ENCODE data around the gene UBE2H. TPM values are rescaled to one million over a fixed set of nuclear protein-coding genes. Genes with fewer than 3 reads are reported as not detected.
A peak's percentile ranks its signal among the peaks of the same experiment; 100 is the strongest.
"Not testable (repeated sequence)": the region's sequence is repeated elsewhere in the genome, so short reads cannot be mapped to it uniquely, and the experiment has no call there.

Gene UBE2H
- total RNA-seq, 2 experiments from 2014 or later = 30.0 to 33.3 TPM

DNA sequence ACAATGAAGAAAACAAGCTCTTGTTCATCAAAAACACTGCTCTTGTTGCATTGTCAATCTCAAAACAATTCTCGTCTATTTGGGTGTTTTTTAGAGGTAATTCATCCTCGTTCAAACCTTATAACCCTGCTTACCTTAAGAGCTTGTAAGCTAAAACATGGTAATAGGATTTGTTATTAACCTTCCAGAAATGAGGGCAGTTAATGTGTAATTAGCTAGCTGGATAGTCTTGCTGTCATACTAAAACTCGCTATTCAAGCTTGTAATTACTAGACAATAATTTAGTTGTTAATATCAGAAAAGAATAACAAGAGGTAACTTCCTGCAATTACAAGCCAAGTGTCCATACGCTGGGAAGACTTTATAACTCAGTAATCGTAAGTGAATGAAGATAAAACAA, 101.6 kb downstream of the UBE2H start:
- DNase-seq (no peak), ATAC-seq (no peak)
- Mint-ChIP-seq H3K9me3 (ENCODE audit: insufficient read depth) (no peaks in the 10 kb centered on the region), H3K27ac (no peak overlapping the region), H3K27me3 (ENCODE audit: low read depth) (no peaks in the 10 kb centered on the region), H3K4me1 (ENCODE audit: low read depth) (peaks cover 27% of the 10 kb centered on the region), H3K36me3 (ENCODE audit: low read depth) (peaks cover 4% of the 10 kb centered on the region), H3K4me3 (no peak overlapping the region)
- POLR2A ChIA-PET = no interaction called here
- CTCF ChIA-PET = interaction anchor here (0.6 to 2.4 kb wide), 5 partner anchors 10 to 160 kb away, joined by 3 to 6 read pairs (median 5); no protein-coding TSS in a partner anchor

GRCh38 chr7:129848436-129848835, 104.3 kb downstream of the UBE2H start:
- no peak overlapping the region for H3K27ac Mint-ChIP-seq
- H3K4me3 Mint-ChIP-seq = no peak overlapping the region
- peaks cover 3% of the 10 kb centered on the region for H3K36me3 Mint-ChIP-seq (ENCODE audit: low read depth)
- ATAC-seq = no peak
- H3K27me3 Mint-ChIP-seq (ENCODE audit: low read depth) = no peaks in the 10 kb centered on the region
- H3K9me3 Mint-ChIP-seq (ENCODE audit: insufficient read depth) = no peaks in the 10 kb centered on the region
- H3K4me1 Mint-ChIP-seq (ENCODE audit: low read depth) = peaks cover 33% of the 10 kb centered on the region
- POLR2A ChIA-PET = no interaction called here
- DNase-seq = no peak
- CTCF ChIA-PET = no interaction called here

- Mint-ChIP-seq H3K36me3 (ENCODE audit: low read depth) (peaks cover 6% of the 10 kb centered on the region), H3K4me1 (ENCODE audit: low read depth) (peaks cover 38% of the 10 kb centered on the region), H3K27me3 (ENCODE audit: low read depth) (no peaks in the 10 kb centered on the region), H3K4me3 (no peak overlapping the region), H3K9me3 (ENCODE audit: insufficient read depth) (no peaks in the 10 kb centered on the region), H3K27ac (no peak overlapping the region)
- ChIA-PET CTCF (no interaction called here), POLR2A (no interaction called here)
- DNase-seq (no peak), ATAC-seq (no peak)
Measured at GRCh38 chr7:129845972-129846327, 106.8 kb downstream of the UBE2H start.

DNA sequence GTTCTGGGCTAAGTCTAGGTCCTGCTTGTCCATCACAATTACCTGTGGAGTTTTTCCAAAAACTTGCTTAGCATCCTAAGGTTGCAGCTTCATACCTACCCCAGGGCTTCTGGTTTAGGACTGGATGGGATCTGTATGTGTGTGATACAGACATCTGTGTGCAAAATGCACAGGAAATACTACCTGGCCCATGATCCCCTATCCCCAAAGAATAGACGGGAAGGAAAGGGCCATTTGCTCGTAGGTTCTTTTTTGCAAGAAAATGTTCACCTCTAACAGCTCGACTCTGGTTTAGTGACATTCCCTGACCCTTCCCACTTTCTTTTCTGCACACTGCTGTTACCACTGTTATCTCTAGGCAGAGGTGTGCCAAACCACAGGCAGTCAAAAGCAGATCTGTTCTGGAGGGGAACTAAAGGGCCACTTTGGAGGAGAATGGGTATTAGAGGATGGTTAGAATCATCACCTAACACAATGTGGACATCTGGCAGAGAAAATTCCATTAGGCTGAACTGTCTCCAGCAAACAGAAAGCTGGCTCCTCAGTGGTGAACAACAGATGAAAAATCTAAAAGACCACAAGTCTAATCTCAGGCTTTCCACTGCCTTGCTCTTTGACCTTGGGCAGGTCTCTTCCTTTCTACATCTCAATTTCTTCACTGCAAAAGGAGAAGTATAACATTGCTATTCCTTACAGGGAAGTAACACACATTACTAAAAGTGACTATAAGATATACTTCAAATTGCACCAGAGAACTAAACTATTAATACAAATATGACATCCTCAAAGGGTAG, 107.4 kb downstream of the UBE2H start:
- Mint-ChIP-seq H3K4me3 (no peak overlapping the region), H3K9me3 (ENCODE audit: insufficient read depth) (no peaks in the 10 kb centered on the region), H3K27ac (no peak overlapping the region), H3K27me3 (ENCODE audit: low read depth) (no peaks in the 10 kb centered on the region), H3K36me3 (ENCODE audit: low read depth) (peaks cover 6% of the 10 kb centered on the region), H3K4me1 (ENCODE audit: low read depth) (peaks cover 44% of the 10 kb centered on the region)
- DNase-seq (no peak), ATAC-seq (no peak)
- POLR2A ChIA-PET = no interaction called here
- CTCF ChIA-PET = no interaction called here

- ChIA-PET CTCF (interaction anchor here (1.2 to 4.6 kb wide), 2 partner anchors 14 to 19 kb away, joined by 3 to 28 read pairs; no protein-coding TSS in a partner anchor), POLR2A (no interaction called here)
- H3K4me1 Mint-ChIP-seq (ENCODE audit: low read depth) = peaks cover 42% of the 10 kb centered on the region
- H3K27ac Mint-ChIP-seq = peak overlapping the region; percentile 4
- no peaks in the 10 kb centered on the region for H3K9me3 Mint-ChIP-seq (ENCODE audit: insufficient read depth)
- ATAC-seq = no peak
- no peak overlapping the region for H3K4me3 Mint-ChIP-seq
- H3K36me3 Mint-ChIP-seq (ENCODE audit: low read depth) = peaks cover 6% of the 10 kb centered on the region
- DNase-seq = no peak
- no peaks in the 10 kb centered on the region for H3K27me3 Mint-ChIP-seq (ENCODE audit: low read depth)
Measured at GRCh38 chr7:129843978-129844840, 108.6 kb downstream of the UBE2H start.

DNA sequence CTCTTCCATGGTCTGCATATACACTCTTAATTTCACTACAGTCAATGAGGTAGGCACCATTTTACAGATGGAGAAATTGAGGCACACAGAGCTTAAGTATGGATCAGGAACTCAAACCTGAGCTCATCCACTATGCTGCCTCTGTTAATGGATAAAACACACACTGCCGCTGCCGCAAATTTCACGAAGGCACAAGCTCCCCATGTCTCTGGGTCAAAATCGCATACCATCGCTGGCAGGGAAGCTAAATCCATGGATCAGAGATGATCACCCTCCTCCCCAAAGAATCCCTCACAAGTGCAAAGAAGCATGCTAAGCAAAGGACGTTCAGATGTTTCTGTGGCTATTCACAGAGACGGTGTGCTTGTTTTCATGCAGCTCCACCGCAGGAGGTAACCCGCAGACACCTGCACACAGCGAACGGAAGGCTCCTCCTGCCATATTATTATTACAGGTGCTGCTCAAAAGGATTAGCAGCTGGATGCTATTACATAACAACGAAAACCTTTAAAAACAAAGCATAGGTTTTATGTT, 109.3 kb downstream of the UBE2H start:
- H3K4me3 Mint-ChIP-seq = no peak overlapping the region
- H3K4me1 Mint-ChIP-seq (ENCODE audit: low read depth) = peaks cover 42% of the 10 kb centered on the region
- no peaks in the 10 kb centered on the region for H3K27me3 Mint-ChIP-seq (ENCODE audit: low read depth)
- peaks cover 6% of the 10 kb centered on the region for H3K36me3 Mint-ChIP-seq (ENCODE audit: low read depth)
- DNase-seq = no peak
- ChIA-PET POLR2A (no interaction called here), CTCF (interaction anchor here (1.2 to 4.6 kb wide), 2 partner anchors 14 to 18 kb away, joined by 3 to 28 read pairs; no protein-coding TSS in a partner anchor)
- H3K9me3 Mint-ChIP-seq (ENCODE audit: insufficient read depth) = no peaks in the 10 kb centered on the region
- no peak for ATAC-seq
- H3K27ac Mint-ChIP-seq = peak overlapping the region; percentile 4

- CTCF ChIA-PET = interaction anchor here (1.2 to 4.6 kb wide), 5 partner anchors 9 to 168 kb away, joined by 3 to 28 read pairs (median 5); no protein-coding TSS in a partner anchor
- Mint-ChIP-seq H3K4me1 (ENCODE audit: low read depth) (peaks cover 42% of the 10 kb centered on the region), H3K4me3 (no peak overlapping the region), H3K27ac (peak overlapping the region; percentile 52), H3K27me3 (ENCODE audit: low read depth) (no peaks in the 10 kb centered on the region), H3K9me3 (ENCODE audit: insufficient read depth) (no peaks in the 10 kb centered on the region), H3K36me3 (ENCODE audit: low read depth) (peaks cover 6% of the 10 kb centered on the region)
- ATAC-seq (peak; percentile 81), DNase-seq (peak; percentile 49)
- POLR2A ChIA-PET = interaction anchor here (0.6 kb wide), 1 partner anchor 305 kb away, joined by 3 read pairs; no protein-coding TSS in a partner anchor
Measured at GRCh38 chr7:129841465-129841864, 111.3 kb downstream of the UBE2H start.

- POLR2A ChIA-PET = interaction anchor here (0.6 kb wide), 1 partner anchor 305 kb away, joined by 3 read pairs; no protein-coding TSS in a partner anchor
- Mint-ChIP-seq H3K27me3 (ENCODE audit: low read depth) (no peaks in the 10 kb centered on the region), H3K4me3 (no peak overlapping the region), H3K9me3 (ENCODE audit: insufficient read depth) (no peaks in the 10 kb centered on the region), H3K27ac (no peak overlapping the region), H3K36me3 (ENCODE audit: low read depth) (peaks cover 6% of the 10 kb centered on the region), H3K4me1 (ENCODE audit: low read depth) (peaks cover 39% of the 10 kb centered on the region)
- DNase-seq = no peak
- CTCF ChIA-PET = interaction anchor here (1.5 to 4.6 kb wide), 4 partner anchors 10 to 16 kb away, joined by 4 to 28 read pairs (median 7); no protein-coding TSS in a partner anchor
- ATAC-seq = peak; percentile 34
Measured at GRCh38 chr7:129840757-129841156, 112.0 kb downstream of the UBE2H start.

- Mint-ChIP-seq H3K36me3 (ENCODE audit: low read depth) (peaks cover 7% of the 10 kb centered on the region), H3K4me3 (no peak overlapping the region), H3K27me3 (ENCODE audit: low read depth) (no peaks in the 10 kb centered on the region), H3K4me1 (ENCODE audit: low read depth) (peaks cover 16% of the 10 kb centered on the region), H3K27ac (no peak overlapping the region), H3K9me3 (ENCODE audit: insufficient read depth) (no peaks in the 10 kb centered on the region)
- POLR2A ChIA-PET = no interaction called here
- ATAC-seq = no peak
- no peak for DNase-seq
- CTCF ChIA-PET = interaction anchor here (1.5 to 2.3 kb wide), 3 partner anchors 12 to 174 kb away, joined by 3 to 9 read pairs (median 3); no protein-coding TSS in a partner anchor
Measured at GRCh38 chr7:129836983-129837382, 115.8 kb downstream of the UBE2H start.

DNA sequence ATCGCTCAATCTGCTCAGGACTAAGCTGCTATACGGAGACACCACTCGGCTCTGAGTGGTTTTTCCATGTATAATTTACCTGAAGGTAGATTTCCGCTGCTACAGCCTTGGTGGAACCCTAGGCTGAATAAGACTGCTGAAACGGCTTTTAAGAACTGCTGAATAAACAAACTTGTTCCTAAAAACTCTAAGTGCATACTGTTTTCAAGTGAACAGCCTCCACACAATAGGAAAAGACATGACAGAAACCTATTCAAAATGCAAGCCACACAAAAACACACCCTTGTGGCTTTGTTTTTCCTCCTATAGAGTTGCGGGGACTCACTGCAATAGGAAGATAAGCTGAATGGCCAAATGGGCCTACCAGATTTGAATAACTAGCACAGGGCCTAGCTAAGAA, 117.2 kb downstream of the UBE2H start:
- Mint-ChIP-seq H3K9me3 (ENCODE audit: insufficient read depth) (no peaks in the 10 kb centered on the region), H3K36me3 (ENCODE audit: low read depth) (peaks cover 7% of the 10 kb centered on the region), H3K27ac (no peak overlapping the region), H3K27me3 (ENCODE audit: low read depth) (no peaks in the 10 kb centered on the region), H3K4me1 (ENCODE audit: low read depth) (peaks cover 3% of the 10 kb centered on the region), H3K4me3 (no peak overlapping the region)
- ChIA-PET CTCF (interaction anchor here (1.4 to 1.8 kb wide), 3 partner anchors 9 to 175 kb away, joined by 3 to 8 read pairs (median 4); no protein-coding TSS in a partner anchor), POLR2A (no interaction called here)
- DNase-seq (no peak), ATAC-seq (no peak)

- H3K27ac Mint-ChIP-seq; DNase-seq; ATAC-seq; CTCF ChIA-PET; POLR2A ChIA-PET; H3K36me3 Mint-ChIP-seq (ENCODE audit: low read depth); H3K27me3 Mint-ChIP-seq (ENCODE audit: low read depth); H3K4me3 Mint-ChIP-seq; H3K9me3 Mint-ChIP-seq (ENCODE audit: insufficient read depth): not testable (repeated sequence)
- H3K4me1 Mint-ChIP-seq (ENCODE audit: low read depth) = peaks cover 12% of the 10 kb centered on the region
Measured at GRCh38 chr7:129833353-129833752, 119.4 kb downstream of the UBE2H start.

Measured in activated CD8-positive, alpha-beta T cell treated with anti-CD3 and anti-CD28 coated beads, Interleukin-2, amount 10 ng/mL, durations not matched to agents 7 days and 5 days (primary cell).